Loucy (cell line): ENCODE data around the gene ASTN2.

Source experiments
- CTCF ChIP-seq: fragments of 200-600 bp; sonication (generic); conservative IDR thresholded peaks from 2 replicates; pipeline ENCODE4 v1.5.1; 2014; ENCODE audit warnings: mild to moderate bottlenecking, antibody characterized with exemption, low read length
- EZH2phosphoT487 ChIP-seq: fragments of 200-600 bp; IDR thresholded peaks from 2 replicates; pipeline ENCODE4 v1.6.1; 2018; ENCODE audit warnings: antibody characterized with exemption, mild to moderate bottlenecking, moderate library complexity, borderline replicate concordance

GRCh38 chr9:116700882-116701865 is 713.7 kb downstream of the ASTN2 start:
- TF ChIP-seq CTCF (no peak), EZH2phosphoT487 (no peak)
